Fibroblast of lung (primary cell): ENCODE measurements around the gene RAI1. TPM values are rescaled to one million over a fixed set of nuclear protein-coding genes. Genes with fewer than 3 reads are reported as not detected.

ENCODE experiments used
- DNase-seq, 2 donors: peaks; one replicate each; pipeline versions ENCODE4 v3.0.0 to v3.0.0-alpha.2; 2010; ENCODE audit warnings: low read depth in 2 of 2
- H2AFZ ChIP-seq: 2 replicates; pipeline ENCODE4 v1.5.1; 2012; ENCODE audit warnings: low read length, control low read depth, inconsistent platforms
- H3K27ac ChIP-seq: 2 replicates; pipeline ENCODE4 v1.5.1; 2011; ENCODE audit warnings: low read length, control low read depth; ENCODE audit not compliant: insufficient read depth
- H3K27me3 ChIP-seq: 2 replicates; pipeline ENCODE4 v1.5.1; 2011; ENCODE audit warnings: mild to moderate bottlenecking, low read length; ENCODE audit not compliant: control insufficient read depth, insufficient read depth
- H3K36me3 ChIP-seq: 2 replicates; pipeline ENCODE4 v1.5.1; 2011; ENCODE audit warnings: low read length; ENCODE audit not compliant: control insufficient read depth, insufficient read depth
- H3K4me1 ChIP-seq: 2 replicates; pipeline ENCODE4 v1.5.1; 2011; ENCODE audit warnings: low read length; ENCODE audit not compliant: control insufficient read depth, insufficient read depth; ENCODE audit errors: extremely low read depth
- H3K4me2 ChIP-seq: 2 replicates; pipeline ENCODE4 v1.5.1; 2011; ENCODE audit warnings: low read length, control low read depth; ENCODE audit not compliant: insufficient read depth; ENCODE audit errors: extremely low read depth
- H3K4me3 ChIP-seq, 4 experiments: fragments of 200-600 bp in 1 of 4; sonication (generic) in 1 of 4; replicated peaks in 1 of 4; 2 replicates each; pipeline ENCODE4 v1.5.1; 2011 to 2016; ENCODE audit warnings: low read length in 4 of 4, low read depth in 3 of 4, mild to moderate bottlenecking in 3 of 4, control low read depth in 2 of 4, inconsistent platforms in 1 of 4, mixed read lengths in 1 of 4; ENCODE audit not compliant: insufficient read depth in 1 of 4; ENCODE audit errors: control extremely low read depth in 1 of 4
- H3K79me2 ChIP-seq: 2 replicates; pipeline ENCODE4 v1.5.1; 2012; ENCODE audit warnings: mild to moderate bottlenecking, low read length, inconsistent platforms; ENCODE audit not compliant: control insufficient read depth, insufficient read depth
- H3K9ac ChIP-seq: 2 replicates; pipeline ENCODE4 v1.5.1; 2011; ENCODE audit warnings: mild to moderate bottlenecking, low read length, control low read depth; ENCODE audit not compliant: insufficient read depth
- H3K9me3 ChIP-seq: 2 replicates; pipeline ENCODE4 v1.5.1; 2012; ENCODE audit warnings: low read depth, low read length; ENCODE audit not compliant: control insufficient read depth, insufficient read depth
- H4K20me1 ChIP-seq: 2 replicates; pipeline ENCODE4 v1.5.1; 2011; ENCODE audit warnings: low read length; ENCODE audit not compliant: control insufficient read depth, insufficient read depth; ENCODE audit errors: extremely low read depth
- EZH2 ChIP-seq: IDR thresholded peaks from 2 replicates; pipeline ENCODE4 v1.5.1; 2012; ENCODE audit warnings: low read length, control low read depth, mild to moderate bottlenecking; ENCODE audit errors: missing control alignments
- polyA plus RNA-seq, 2 donors: library from polyadenylated mRNA; depleted of rRNA in 1 of 2; stranded (reverse) in 1 of 2; unstranded in 1 of 2; fragments of >200 nt; gene quantifications; 2 replicates each; pipeline ENCODE4 v1.2.1, GENCODE V29; 2011 to 2012; ENCODE audit warnings: missing spikeins in 1 of 2
- total RNA-seq: library from RNA; depleted of rRNA; stranded (reverse); fragments of >200 nt; gene quantifications from 2 replicates; pipeline ENCODE4 v1.2.1, GENCODE V29; 2014
- TF ChIP-seq, protein P1 (sequence below), 2 donors: IDR thresholded peaks in 1 of 2; conservative IDR thresholded peaks in 1 of 2; 1 replicate in 1 of 2; 2 replicates in 1 of 2; pipeline ENCODE4 v1.5.1; 2011 to 2012; ENCODE audit warnings: low read length in 2 of 2, control low read depth in 1 of 2, inconsistent platforms in 1 of 2, low read depth in 1 of 2, mild to moderate bottlenecking in 1 of 2

Gene RAI1
- total and polyA plus RNA-seq, 2 donors (not counting 1 experiment from before 2014, with no cell fraction given), result 2.1 to 6.6 TPM

DNA sequence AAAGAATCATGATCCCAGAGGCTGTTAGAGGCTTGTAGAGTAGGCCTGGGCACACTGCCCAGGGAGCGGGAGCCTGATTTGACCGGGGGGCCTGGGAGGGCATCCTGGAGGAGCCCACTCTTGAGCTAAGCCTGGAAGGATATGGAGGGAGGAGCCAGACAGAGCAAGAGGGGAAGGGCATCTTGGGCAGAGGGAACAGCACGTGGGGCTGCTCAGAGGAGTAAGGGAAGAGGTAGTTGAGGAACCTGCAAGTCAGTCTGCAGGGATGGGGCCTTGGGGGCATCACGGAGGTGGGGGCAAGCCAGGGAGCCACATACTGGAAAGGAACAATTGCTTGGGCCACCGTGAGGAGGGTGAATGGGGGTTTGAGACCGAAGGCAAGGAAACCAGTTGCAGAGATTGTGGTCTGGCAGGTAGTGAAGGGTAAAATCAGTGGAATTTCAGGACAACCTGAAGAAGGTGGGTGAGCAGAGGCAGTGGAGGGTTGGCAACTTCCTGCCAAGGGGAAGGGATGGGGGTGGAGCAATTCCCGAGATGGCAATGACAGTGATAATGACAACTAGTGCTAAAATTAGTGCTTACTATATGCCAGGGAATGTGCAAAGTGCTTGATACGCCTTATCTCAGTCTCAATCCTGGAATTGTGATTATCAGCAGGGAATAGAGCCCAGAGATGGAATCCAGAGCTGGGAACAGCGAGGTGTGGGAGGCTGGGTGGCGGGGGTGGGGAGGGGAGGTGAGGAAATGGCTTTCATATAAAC lies 9.7 kb upstream of the RAI1 start:
- Histone ChIP-seq H3K4me1 (no peaks in the 10 kb centered on the region), H3K4me2 (no peak overlapping the region), H2AFZ (no peak overlapping the region), H3K27ac (no peak overlapping the region), H3K36me3 (no peaks in the 10 kb centered on the region), H4K20me1 (no peaks in the 10 kb centered on the region), H3K9me3 (no peaks in the 10 kb centered on the region), H3K79me2 (no peaks in the 10 kb centered on the region), H3K27me3 (peaks cover 11% of the 10 kb centered on the region), H3K9ac (no peak overlapping the region), H3K4me3 (no peak overlapping the region)
- DNase-seq, result peak in 1 of 2 donors; percentile 20
- TF ChIP-seq EZH2, result no peak
- TF ChIP-seq, protein P1, sequence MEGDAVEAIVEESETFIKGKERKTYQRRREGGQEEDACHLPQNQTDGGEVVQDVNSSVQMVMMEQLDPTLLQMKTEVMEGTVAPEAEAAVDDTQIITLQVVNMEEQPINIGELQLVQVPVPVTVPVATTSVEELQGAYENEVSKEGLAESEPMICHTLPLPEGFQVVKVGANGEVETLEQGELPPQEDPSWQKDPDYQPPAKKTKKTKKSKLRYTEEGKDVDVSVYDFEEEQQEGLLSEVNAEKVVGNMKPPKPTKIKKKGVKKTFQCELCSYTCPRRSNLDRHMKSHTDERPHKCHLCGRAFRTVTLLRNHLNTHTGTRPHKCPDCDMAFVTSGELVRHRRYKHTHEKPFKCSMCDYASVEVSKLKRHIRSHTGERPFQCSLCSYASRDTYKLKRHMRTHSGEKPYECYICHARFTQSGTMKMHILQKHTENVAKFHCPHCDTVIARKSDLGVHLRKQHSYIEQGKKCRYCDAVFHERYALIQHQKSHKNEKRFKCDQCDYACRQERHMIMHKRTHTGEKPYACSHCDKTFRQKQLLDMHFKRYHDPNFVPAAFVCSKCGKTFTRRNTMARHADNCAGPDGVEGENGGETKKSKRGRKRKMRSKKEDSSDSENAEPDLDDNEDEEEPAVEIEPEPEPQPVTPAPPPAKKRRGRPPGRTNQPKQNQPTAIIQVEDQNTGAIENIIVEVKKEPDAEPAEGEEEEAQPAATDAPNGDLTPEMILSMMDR (conservative IDR thresholded peaks at IDR 0.05 in 1 of 2, IDR thresholded peaks at IDR 0.05 in 1 of 2; ENCODE audit: low read depth in 1 of 2, low read length in 2 of 2), result no peak

DNA sequence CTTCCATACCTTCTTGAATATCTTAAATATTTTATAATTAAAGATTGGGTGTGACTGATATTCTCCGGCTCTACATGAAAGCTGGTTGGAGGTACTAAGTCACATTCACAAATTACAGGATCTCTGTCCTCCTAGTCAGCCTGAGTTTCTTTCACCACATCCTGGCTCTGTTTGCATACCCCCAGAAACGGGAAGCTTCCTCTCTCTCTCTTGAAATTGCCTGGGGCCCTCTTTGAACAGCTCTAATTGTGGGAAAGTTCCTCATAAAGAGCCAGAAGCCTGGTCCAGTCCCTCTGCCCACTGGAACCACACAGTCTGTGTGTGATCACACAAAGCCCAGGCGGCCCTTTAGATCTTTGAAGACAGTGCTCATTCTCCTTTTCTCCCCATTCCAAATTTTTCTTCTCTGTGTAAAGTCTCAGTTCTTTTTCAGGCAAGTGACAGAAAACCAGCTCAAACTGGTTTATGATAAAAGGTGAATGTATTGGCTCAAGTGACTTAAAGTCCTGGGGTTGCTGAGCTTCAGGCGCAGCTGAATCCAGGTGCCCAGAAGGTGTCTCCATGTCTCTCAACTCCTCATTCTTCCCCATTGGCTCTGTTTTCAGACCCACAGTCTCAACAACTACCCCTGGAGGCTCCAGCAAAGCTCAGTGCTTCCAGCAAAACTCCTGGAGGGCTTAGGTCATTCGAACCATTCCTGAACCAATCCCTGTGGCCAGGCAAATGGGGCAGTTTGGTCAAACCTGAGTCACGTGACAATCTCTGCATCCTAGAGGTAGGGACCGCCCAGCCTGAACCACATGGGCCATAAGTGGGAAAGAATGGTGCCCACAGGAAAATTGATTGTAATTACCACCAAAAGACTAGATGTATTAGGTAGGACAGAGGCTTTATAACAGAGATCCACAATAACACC lies 8.5 kb upstream of the RAI1 start:
- Histone ChIP-seq H4K20me1 (no peaks in the 10 kb centered on the region), H3K27ac (no peak overlapping the region), H3K4me2 (no peak overlapping the region), H3K27me3 (peaks cover 11% of the 10 kb centered on the region), H3K9me3 (no peaks in the 10 kb centered on the region), H3K36me3 (no peaks in the 10 kb centered on the region), H3K4me3 (no peak overlapping the region), H2AFZ (no peak overlapping the region), H3K79me2 (no peaks in the 10 kb centered on the region), H3K9ac (no peak overlapping the region), H3K4me1 (no peaks in the 10 kb centered on the region)
- TF ChIP-seq EZH2, result no peak
- TF ChIP-seq, protein P1 (conservative IDR thresholded peaks at IDR 0.05 in 1 of 2, IDR thresholded peaks at IDR 0.05 in 1 of 2; ENCODE audit: low read depth in 1 of 2, low read length in 2 of 2), result no peak
- DNase-seq, result no peak

DNA sequence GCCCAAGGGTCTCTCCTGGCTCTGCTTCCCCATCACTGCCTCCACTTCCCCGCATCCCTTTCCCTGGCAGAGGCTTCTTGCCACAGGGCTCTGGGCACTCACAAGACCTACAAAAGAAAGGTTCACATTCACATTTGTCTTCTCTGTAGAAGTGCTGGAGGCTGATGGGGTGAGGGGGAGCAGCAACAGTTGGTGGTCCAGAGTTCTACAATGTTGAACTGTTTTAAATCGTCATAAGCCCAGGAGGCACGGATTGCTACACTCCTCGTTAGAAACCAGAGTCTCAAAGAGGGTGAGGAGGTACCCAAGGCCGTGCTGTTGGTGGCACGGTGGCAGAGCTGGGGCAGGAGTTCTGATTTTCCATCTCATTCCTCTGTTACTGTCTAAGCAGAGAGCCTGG lies 5.8 kb upstream of the RAI1 start:
- TF ChIP-seq, protein P1 (conservative IDR thresholded peaks at IDR 0.05 in 1 of 2, IDR thresholded peaks at IDR 0.05 in 1 of 2; ENCODE audit: low read depth in 1 of 2, low read length in 2 of 2), result no peak
- no peak for TF ChIP-seq EZH2

More for the DNA sequence above, 5.8 kb upstream of the RAI1 start:
- Histone ChIP-seq H2AFZ (no peak overlapping the region), H3K4me1 (no peaks in the 10 kb centered on the region), H3K79me2 (no peaks in the 10 kb centered on the region), H3K4me3 (no peak overlapping the region), H4K20me1 (no peaks in the 10 kb centered on the region), H3K9ac (no peak overlapping the region), H3K27ac (no peak overlapping the region), H3K4me2 (no peak overlapping the region), H3K36me3 (no peaks in the 10 kb centered on the region), H3K27me3 (peaks cover 13% of the 10 kb centered on the region), H3K9me3 (no peaks in the 10 kb centered on the region)
- DNase-seq, result no peak
